ENCODE measurements around the gene CADM1. TPM values are rescaled to one million over a fixed set of nuclear protein-coding genes. Genes with fewer than 3 reads are reported as not detected.

The CADM1 gene
- total RNA-seq, 1 experiment from 2014 or later: 15.5 TPM

GRCh38 chr11:115425816-115426215 is 78.4 kb downstream of the CADM1 start:
- no peak overlapping the region for H3K4me3 ChIP-seq (ENCODE audit: insufficient read depth, low read depth, low read length)
- DNase-seq: no peak
- peaks cover 1% of the 10 kb centered on the region; the same call in 1 of the 2 replicates for H3K27me3 ChIP-seq (ENCODE audit: control insufficient read depth, insufficient read depth, low read length)
- H3K36me3 ChIP-seq (replicated peaks; ENCODE audit: control insufficient read depth, insufficient read depth, low read length): no peaks in the 10 kb centered on the region

GRCh38 chr11:115425250-115425649 is 79.0 kb downstream of the CADM1 start:
- no peak overlapping the region for H3K4me3 ChIP-seq (ENCODE audit: insufficient read depth, low read depth, low read length)
- DNase-seq: no peak
- H3K36me3 ChIP-seq (replicated peaks; ENCODE audit: control insufficient read depth, insufficient read depth, low read length): no peaks in the 10 kb centered on the region
- peaks cover 1% of the 10 kb centered on the region; the same call in 1 of the 2 replicates for H3K27me3 ChIP-seq (ENCODE audit: control insufficient read depth, insufficient read depth, low read length)

- H3K4me3 ChIP-seq (ENCODE audit: insufficient read depth, low read depth, low read length): no peak overlapping the region
- no peak for DNase-seq
- peaks cover 1% of the 10 kb centered on the region; the same call in 1 of the 2 replicates for H3K27me3 ChIP-seq (ENCODE audit: control insufficient read depth, insufficient read depth, low read length)
- no peaks in the 10 kb centered on the region for H3K36me3 ChIP-seq (replicated peaks; ENCODE audit: control insufficient read depth, insufficient read depth, low read length)
These were observed 80.3 kb downstream of the CADM1 start for GRCh38 chr11:115423728-115424459.

GRCh38 chr11:115421992-115422689 is 82.1 kb downstream of the CADM1 start:
- Histone ChIP-seq H3K27me3 (ENCODE audit: control insufficient read depth, insufficient read depth, low read length) (peaks cover 1% of the 10 kb centered on the region; the same call in 1 of the 2 replicates), H3K36me3 (replicated peaks; ENCODE audit: control insufficient read depth, insufficient read depth, low read length) (no peaks in the 10 kb centered on the region), H3K4me3 (ENCODE audit: insufficient read depth, low read depth, low read length) (no peak overlapping the region)
- DNase-seq: no peak

- no peaks in the 10 kb centered on the region for H3K36me3 ChIP-seq (replicated peaks; ENCODE audit: control insufficient read depth, insufficient read depth, low read length)
- H3K4me3 ChIP-seq (ENCODE audit: insufficient read depth, low read depth, low read length): no peak overlapping the region
- H3K27me3 ChIP-seq (ENCODE audit: control insufficient read depth, insufficient read depth, low read length): peaks cover 1% of the 10 kb centered on the region; the same call in 1 of the 2 replicates
- no peak for DNase-seq
These were observed 82.7 kb downstream of the CADM1 start for GRCh38 chr11:115421352-115421991.

GRCh38 chr11:115420505-115420904 is 83.7 kb downstream of the CADM1 start:
- peaks cover 1% of the 10 kb centered on the region; the same call in 1 of the 2 replicates for H3K27me3 ChIP-seq (ENCODE audit: control insufficient read depth, insufficient read depth, low read length)
- H3K4me3 ChIP-seq (ENCODE audit: insufficient read depth, low read depth, low read length): no peak overlapping the region
- no peak for DNase-seq
- H3K36me3 ChIP-seq (replicated peaks; ENCODE audit: control insufficient read depth, insufficient read depth, low read length): no peaks in the 10 kb centered on the region

GRCh38 chr11:115418626-115419025 is 85.6 kb downstream of the CADM1 start:
- Histone ChIP-seq H3K27me3 (ENCODE audit: control insufficient read depth, insufficient read depth, low read length) (no peaks in the 10 kb centered on the region; the same call in 1 of the 2 replicates), H3K36me3 (replicated peaks; ENCODE audit: control insufficient read depth, insufficient read depth, low read length) (no peaks in the 10 kb centered on the region), H3K4me3 (ENCODE audit: insufficient read depth, low read depth, low read length) (no peak overlapping the region)
- no peak for DNase-seq

- H3K36me3 ChIP-seq (replicated peaks; ENCODE audit: control insufficient read depth, insufficient read depth, low read length): no peaks in the 10 kb centered on the region
- H3K27me3 ChIP-seq (ENCODE audit: control insufficient read depth, insufficient read depth, low read length): no peaks in the 10 kb centered on the region; the same call in 1 of the 2 replicates
- H3K4me3 ChIP-seq (ENCODE audit: insufficient read depth, low read depth, low read length): no peak overlapping the region
- DNase-seq: no peak
These were observed 86.1 kb downstream of the CADM1 start for GRCh38 chr11:115418081-115418480.

- no peak for DNase-seq
- H3K36me3 ChIP-seq (replicated peaks; ENCODE audit: control insufficient read depth, insufficient read depth, low read length): no peaks in the 10 kb centered on the region
- no peak overlapping the region for H3K4me3 ChIP-seq (ENCODE audit: insufficient read depth, low read depth, low read length)
- H3K27me3 ChIP-seq (ENCODE audit: control insufficient read depth, insufficient read depth, low read length): no peaks in the 10 kb centered on the region
These were observed 93.1 kb downstream of the CADM1 start for GRCh38 chr11:115411120-115411519.

- Histone ChIP-seq H3K36me3 (replicated peaks; ENCODE audit: control insufficient read depth, insufficient read depth, low read length) (no peaks in the 10 kb centered on the region), H3K27me3 (ENCODE audit: control insufficient read depth, insufficient read depth, low read length) (no peaks in the 10 kb centered on the region), H3K4me3 (ENCODE audit: insufficient read depth, low read depth, low read length) (no peak overlapping the region)
- no peak for DNase-seq
These were observed 94.5 kb downstream of the CADM1 start for GRCh38 chr11:115409691-115410220.

GRCh38 chr11:115409116-115409670 is 95.0 kb downstream of the CADM1 start:
- H3K27me3 ChIP-seq (ENCODE audit: control insufficient read depth, insufficient read depth, low read length): no peaks in the 10 kb centered on the region
- no peaks in the 10 kb centered on the region for H3K36me3 ChIP-seq (replicated peaks; ENCODE audit: control insufficient read depth, insufficient read depth, low read length)
- no peak overlapping the region for H3K4me3 ChIP-seq (ENCODE audit: insufficient read depth, low read depth, low read length)
- DNase-seq: no peak

GRCh38 chr11:115408036-115408921 is 95.9 kb downstream of the CADM1 start:
- no peaks in the 10 kb centered on the region for H3K27me3 ChIP-seq (ENCODE audit: control insufficient read depth, insufficient read depth, low read length)
- H3K36me3 ChIP-seq (replicated peaks; ENCODE audit: control insufficient read depth, insufficient read depth, low read length): no peaks in the 10 kb centered on the region
- no peak overlapping the region for H3K4me3 ChIP-seq (ENCODE audit: insufficient read depth, low read depth, low read length)
- no peak for DNase-seq

- Histone ChIP-seq H3K27me3 (ENCODE audit: control insufficient read depth, insufficient read depth, low read length) (no peaks in the 10 kb centered on the region), H3K36me3 (replicated peaks; ENCODE audit: control insufficient read depth, insufficient read depth, low read length) (no peaks in the 10 kb centered on the region), H3K4me3 (ENCODE audit: insufficient read depth, low read depth, low read length) (no peak overlapping the region)
- DNase-seq: no peak
These were observed 96.7 kb downstream of the CADM1 start for GRCh38 chr11:115407496-115407895.

Measured in H7 (cell line).